ENCODE measurements around the gene CD79B. TPM values are rescaled to one million over a fixed set of nuclear protein-coding genes. Genes with fewer than 3 reads are reported as not detected.

The CD79B gene
- total RNA-seq, 1 experiment from 2014 or later: not detected

GRCh38 chr17:63942309-63942985, 10.3 kb upstream of the CD79B start:
- BruUV-seq (replicated peaks): no TSS peak
- ChIA-PET CTCF (no interaction called here), POLR2A (no interaction called here)
- H3K27me3 ChIP-seq (ENCODE audit: control insufficient read depth, insufficient read depth, low read length): no peaks in the 10 kb centered on the region
- ATAC-seq: no peak
- no peak for TF ChIP-seq REST (IDR thresholded peaks at IDR 0.05; ENCODE audit: insufficient read depth in 1 of 2, low read depth in 2 of 2, low read length in 1 of 2)
- TF ChIP-seq SIN3A (IDR thresholded peaks at IDR 0.05; ENCODE audit: borderline replicate concordance, insufficient read depth, low read depth, low read length): no peak
- TF ChIP-seq POLR2AphosphoS5 (IDR thresholded peaks at IDR 0.05; ENCODE audit: low read depth, low read length): no peak
- TF ChIP-seq TCF7L2 (IDR thresholded peaks at IDR 0.05; ENCODE audit: low read depth, low read length): no peak
- TF ChIP-seq CTCF (IDR thresholded peaks at IDR 0.05): no peak
- intact Hi-C loops (cut with micrococcal nuclease; ENCODE audit: unreplicated experiment): no loop called here
- H3K36me3 ChIP-seq (ENCODE audit: control insufficient read depth, insufficient read depth, low read length): no peaks in the 10 kb centered on the region
- H3K4me1 ChIP-seq (ENCODE audit: control insufficient read depth, insufficient read depth, low read length): no peaks in the 10 kb centered on the region
- in situ Hi-C loops (cut with HindIII; ENCODE audit: low pct_unique_long_range_greater_than_20kb, low sequenced_read_pairs): no loop called here
- DNase-seq (ENCODE audit: low read depth, low spot score): no peak
- H3K27ac ChIP-seq (ENCODE audit: low read length): no peak overlapping the region
- H3K4me3 ChIP-seq (ENCODE audit: low read depth in 2 of 2, low read length in 2 of 2): no peak overlapping the region
- H3K9me3 ChIP-seq (ENCODE audit: control insufficient read depth, insufficient read depth, low read depth, low read length): no peaks in the 10 kb centered on the region

GRCh38 chr17:63941751-63942150, 9.6 kb upstream of the CD79B start:
- no peaks in the 10 kb centered on the region for H3K9me3 ChIP-seq (ENCODE audit: control insufficient read depth, insufficient read depth, low read depth, low read length)
- H3K27me3 ChIP-seq (ENCODE audit: control insufficient read depth, insufficient read depth, low read length): no peaks in the 10 kb centered on the region
- ATAC-seq (no peak), DNase-seq (ENCODE audit: low read depth, low spot score) (no peak)
- no peaks in the 10 kb centered on the region for H3K4me1 ChIP-seq (ENCODE audit: control insufficient read depth, insufficient read depth, low read length)
- no peak overlapping the region for H3K4me3 ChIP-seq (ENCODE audit: low read depth in 2 of 2, low read length in 2 of 2)
- CTCF ChIA-PET: no interaction called here
- TF ChIP-seq TCF7L2 (IDR thresholded peaks at IDR 0.05; ENCODE audit: low read depth, low read length): no peak
- TF ChIP-seq CTCF (IDR thresholded peaks at IDR 0.05): no peak
- TF ChIP-seq REST (IDR thresholded peaks at IDR 0.05; ENCODE audit: insufficient read depth in 1 of 2, low read depth in 2 of 2, low read length in 1 of 2): no peak
- no peak for TF ChIP-seq SIN3A (IDR thresholded peaks at IDR 0.05; ENCODE audit: borderline replicate concordance, insufficient read depth, low read depth, low read length)
- no peak for TF ChIP-seq POLR2AphosphoS5 (IDR thresholded peaks at IDR 0.05; ENCODE audit: low read depth, low read length)
- no peak overlapping the region for H3K27ac ChIP-seq (ENCODE audit: low read length)
- POLR2A ChIA-PET: no interaction called here
- intact Hi-C loops (cut with micrococcal nuclease; ENCODE audit: unreplicated experiment) (no loop called here), in situ Hi-C loops (cut with HindIII; ENCODE audit: low pct_unique_long_range_greater_than_20kb, low sequenced_read_pairs) (no loop called here)
- no peaks in the 10 kb centered on the region for H3K36me3 ChIP-seq (ENCODE audit: control insufficient read depth, insufficient read depth, low read length)
- BruUV-seq (replicated peaks): no TSS peak
